Astrocyte (in vitro differentiated cells and primary cell): ENCODE results near the gene ZBTB39. TPM values are rescaled to one million over a fixed set of nuclear protein-coding genes. Genes with fewer than 3 reads are reported as not detected.

Experiments
- DNase-seq: peaks from one replicate; pipeline ENCODE4 v3.0.0-alpha.2; 2010; ENCODE audit warnings: low read depth
- FAIRE-seq: peaks from 2 replicates; lab custom pipeline; 2011; peaks lifted over from hg19 to GRCh38; lab: Jason Lieb, UNC
- H2AFZ ChIP-seq: 2 replicates; pipeline ENCODE4 v1.6.0; 2012; ENCODE audit warnings: low read depth, low read length, inconsistent platforms
- H3K27ac ChIP-seq: 2 replicates; pipeline ENCODE4 v1.5.1; 2011; ENCODE audit warnings: low read depth, low read length, inconsistent platforms
- H3K27me3 ChIP-seq: 2 replicates; pipeline ENCODE4 v1.6.0; 2011; ENCODE audit warnings: low read length, inconsistent platforms; ENCODE audit not compliant: insufficient read depth
- H3K36me3 ChIP-seq: 2 replicates; pipeline ENCODE4 v1.5.1; 2011; ENCODE audit warnings: low read length, inconsistent platforms; ENCODE audit not compliant: insufficient read depth
- H3K4me1 ChIP-seq: 2 replicates; pipeline ENCODE4 v1.5.1; 2011; ENCODE audit warnings: low read length, inconsistent platforms; ENCODE audit not compliant: insufficient read depth
- H3K4me2 ChIP-seq: 2 replicates; pipeline ENCODE4 v1.6.0; 2012; ENCODE audit warnings: low read length, inconsistent platforms
- H3K4me3 ChIP-seq: 2 replicates; pipeline ENCODE4 v1.5.1; 2011; ENCODE audit warnings: low read depth, mild to moderate bottlenecking, low read length, inconsistent platforms; ENCODE audit not compliant: insufficient read depth
- H3K79me2 ChIP-seq: 2 replicates; pipeline ENCODE4 v1.6.0; 2012; ENCODE audit warnings: mild to moderate bottlenecking, low read length, inconsistent platforms; ENCODE audit not compliant: insufficient read depth
- H3K9ac ChIP-seq: 2 replicates; pipeline ENCODE4 v1.6.0; 2012; ENCODE audit warnings: mild to moderate bottlenecking, low read length, inconsistent platforms
- H3K9me3 ChIP-seq: 2 replicates; pipeline ENCODE4 v1.5.1; 2012; ENCODE audit warnings: low read depth, mild to moderate bottlenecking, low read length, inconsistent platforms; ENCODE audit not compliant: insufficient read depth
- H4K20me1 ChIP-seq: 2 replicates; pipeline ENCODE4 v1.6.0; 2012; ENCODE audit warnings: low read length, inconsistent platforms; ENCODE audit not compliant: insufficient read depth
- H3K27ac Mint-ChIP-seq: one replicate; pipeline ENCODE4 v1.8.0; 2021; ENCODE audit warnings: mild to moderate bottlenecking, mixed read lengths; ENCODE audit not compliant: unreplicated experiment
- H3K27me3 Mint-ChIP-seq: one replicate; pipeline ENCODE4 v1.8.0; 2021; ENCODE audit warnings: low read depth, mixed read lengths; ENCODE audit not compliant: unreplicated experiment
- H3K36me3 Mint-ChIP-seq: one replicate; pipeline ENCODE4 v1.8.0; 2021; ENCODE audit warnings: low read depth, mixed read lengths; ENCODE audit not compliant: unreplicated experiment
- H3K4me1 Mint-ChIP-seq: one replicate; pipeline ENCODE4 v1.8.0; 2021; ENCODE audit warnings: low read depth, mixed read lengths; ENCODE audit not compliant: unreplicated experiment
- H3K4me3 Mint-ChIP-seq: one replicate; pipeline ENCODE4 v1.8.0; 2021; ENCODE audit warnings: mild to moderate bottlenecking, moderate library complexity, mixed read lengths; ENCODE audit not compliant: unreplicated experiment
- H3K9me3 Mint-ChIP-seq: one replicate; pipeline ENCODE4 v1.8.0; 2021; ENCODE audit warnings: mild to moderate bottlenecking, mixed read lengths; ENCODE audit not compliant: unreplicated experiment
- EZH2 ChIP-seq: IDR thresholded peaks from 2 replicates; pipeline ENCODE4 v1.6.1; 2012; ENCODE audit warnings: mild to moderate bottlenecking, low read length, inconsistent platforms; ENCODE audit not compliant: insufficient read depth
- total RNA-seq: library from RNA; stranded (reverse); gene quantifications from 2 replicates; pipeline ENCODE4 v1.2.1, GENCODE V29; 2021
- TF ChIP-seq, protein P1 (sequence below): IDR thresholded peaks from 2 replicates; pipeline ENCODE4 v1.5.1; 2011; ENCODE audit warnings: low read depth, mild to moderate bottlenecking, inconsistent platforms, low read length, moderate library complexity; ENCODE audit not compliant: insufficient read depth

ZBTB39 gene
- total RNA-seq, 1 donor from 2014 or later = 9.8 TPM

DNA sequence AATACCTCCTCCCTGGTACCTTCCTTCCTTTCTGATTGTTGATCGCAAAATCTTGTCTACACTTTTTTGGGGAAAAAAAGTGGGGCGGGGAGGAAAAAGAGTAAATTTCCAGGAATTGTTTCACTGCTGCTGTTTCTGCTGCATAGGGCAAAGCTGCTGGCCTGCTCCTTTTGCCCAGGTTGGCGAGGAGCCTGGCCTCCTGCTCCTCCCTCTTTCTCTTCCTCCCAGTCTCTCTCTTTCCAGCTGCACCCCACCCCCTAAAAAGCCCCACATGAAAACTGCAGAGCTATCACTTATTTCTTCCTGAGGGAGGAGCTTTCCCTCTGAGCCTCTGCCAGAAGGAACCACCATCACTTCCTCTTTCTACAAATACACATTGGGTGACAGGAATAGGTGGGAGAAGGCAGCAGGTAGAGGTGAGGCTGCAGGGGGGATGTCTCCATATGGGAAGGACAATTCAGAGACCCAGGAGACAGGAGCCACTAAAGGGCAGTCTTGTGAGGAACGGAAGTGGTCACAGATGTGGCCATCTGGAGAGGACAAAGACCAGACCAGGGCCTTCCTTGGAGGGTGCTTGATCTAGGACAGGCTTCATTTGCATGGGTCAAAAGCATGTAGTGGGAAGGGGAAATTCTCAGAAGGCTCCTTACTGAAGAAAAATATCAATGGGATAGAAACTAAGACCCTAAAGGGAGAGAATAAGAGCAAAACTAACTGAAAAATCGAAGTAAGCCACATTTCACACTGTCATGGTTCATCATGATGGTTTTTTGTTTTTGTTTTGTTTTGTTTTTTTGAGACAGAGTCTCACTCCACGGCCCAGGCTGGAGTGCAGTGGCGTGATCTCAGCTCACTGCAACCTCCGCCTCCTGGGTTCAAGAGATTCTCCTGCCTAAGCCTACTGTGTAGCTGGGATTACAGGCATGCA lies 14.8 kb downstream of the ZBTB39 start:
- peak overlapping the region; percentile 41 for H3K27ac Mint-ChIP-seq
- H3K36me3 Mint-ChIP-seq = peaks cover 10% of the 10 kb centered on the region
- no peak for FAIRE-seq
- H3K9me3 Mint-ChIP-seq = no peaks in the 10 kb centered on the region
- H3K4me1 Mint-ChIP-seq = peaks cover 18% of the 10 kb centered on the region
- H3K4me3 Mint-ChIP-seq = peak overlapping the region; percentile 20
- no peak for DNase-seq
- no peak overlapping the region for H3K9ac ChIP-seq
- H3K27me3 Mint-ChIP-seq = peaks cover 5% of the 10 kb centered on the region
- peaks cover 3% of the 10 kb centered on the region for H3K4me1 ChIP-seq
- H3K27me3 ChIP-seq = peaks cover 2% of the 10 kb centered on the region
- peaks cover 5% of the 10 kb centered on the region for H4K20me1 ChIP-seq
- TF ChIP-seq EZH2 = no peak
- TF ChIP-seq, protein P1, sequence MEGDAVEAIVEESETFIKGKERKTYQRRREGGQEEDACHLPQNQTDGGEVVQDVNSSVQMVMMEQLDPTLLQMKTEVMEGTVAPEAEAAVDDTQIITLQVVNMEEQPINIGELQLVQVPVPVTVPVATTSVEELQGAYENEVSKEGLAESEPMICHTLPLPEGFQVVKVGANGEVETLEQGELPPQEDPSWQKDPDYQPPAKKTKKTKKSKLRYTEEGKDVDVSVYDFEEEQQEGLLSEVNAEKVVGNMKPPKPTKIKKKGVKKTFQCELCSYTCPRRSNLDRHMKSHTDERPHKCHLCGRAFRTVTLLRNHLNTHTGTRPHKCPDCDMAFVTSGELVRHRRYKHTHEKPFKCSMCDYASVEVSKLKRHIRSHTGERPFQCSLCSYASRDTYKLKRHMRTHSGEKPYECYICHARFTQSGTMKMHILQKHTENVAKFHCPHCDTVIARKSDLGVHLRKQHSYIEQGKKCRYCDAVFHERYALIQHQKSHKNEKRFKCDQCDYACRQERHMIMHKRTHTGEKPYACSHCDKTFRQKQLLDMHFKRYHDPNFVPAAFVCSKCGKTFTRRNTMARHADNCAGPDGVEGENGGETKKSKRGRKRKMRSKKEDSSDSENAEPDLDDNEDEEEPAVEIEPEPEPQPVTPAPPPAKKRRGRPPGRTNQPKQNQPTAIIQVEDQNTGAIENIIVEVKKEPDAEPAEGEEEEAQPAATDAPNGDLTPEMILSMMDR = no peak
- H2AFZ ChIP-seq = no peak overlapping the region
- H3K4me3 ChIP-seq = no peak overlapping the region
- H3K9me3 ChIP-seq = no peaks in the 10 kb centered on the region
- H3K36me3 ChIP-seq = no peaks in the 10 kb centered on the region
- no peaks in the 10 kb centered on the region for H3K79me2 ChIP-seq
- H3K27ac ChIP-seq = no peak overlapping the region
- H3K4me2 ChIP-seq = no peak overlapping the region

DNA sequence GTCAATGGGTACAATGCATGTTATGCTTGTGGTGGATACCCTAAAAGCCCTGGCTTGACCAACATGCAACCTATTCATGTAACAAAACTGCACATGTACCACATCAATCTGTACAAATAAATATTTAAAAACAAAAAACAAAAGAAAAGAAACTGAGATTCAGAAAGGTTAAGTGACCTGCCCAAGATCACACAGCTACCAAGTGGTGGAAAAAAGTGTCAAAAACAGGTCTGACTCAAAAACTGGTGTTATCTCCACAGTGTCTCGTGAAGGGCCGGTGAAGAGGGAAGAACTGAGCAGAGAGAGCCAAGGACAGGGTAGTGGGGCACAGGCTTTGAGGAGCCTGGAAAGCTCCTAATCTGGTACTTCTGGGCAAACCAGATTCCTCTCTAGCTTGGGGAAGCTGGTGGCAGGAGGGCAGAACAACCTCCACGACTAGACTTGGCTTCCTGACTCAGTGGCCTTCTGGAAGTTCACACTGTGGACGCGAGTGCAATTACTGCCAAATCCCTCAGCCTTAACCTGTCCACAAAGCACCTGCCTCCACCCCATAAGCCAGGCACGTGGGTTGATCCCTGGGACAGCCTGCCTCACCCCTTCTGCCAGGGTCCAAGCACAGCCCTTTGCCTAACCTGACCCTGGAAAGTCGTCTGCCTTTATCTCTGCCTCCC lies 15.6 kb downstream of the ZBTB39 start:
- Mint-ChIP-seq H3K27me3 (no peaks in the 10 kb centered on the region), H3K4me3 (peak overlapping the region; percentile 20), H3K27ac (no peak overlapping the region), H3K9me3 (no peaks in the 10 kb centered on the region), H3K36me3 (peaks cover 4% of the 10 kb centered on the region), H3K4me1 (peaks cover 23% of the 10 kb centered on the region)
- Histone ChIP-seq H3K9ac (no peak overlapping the region), H2AFZ (no peak overlapping the region), H3K27ac (no peak overlapping the region), H3K79me2 (no peaks in the 10 kb centered on the region), H4K20me1 (no peaks in the 10 kb centered on the region), H3K36me3 (no peaks in the 10 kb centered on the region), H3K4me3 (no peak overlapping the region), H3K4me2 (no peak overlapping the region), H3K9me3 (no peaks in the 10 kb centered on the region), H3K4me1 (peaks cover 3% of the 10 kb centered on the region), H3K27me3 (peaks cover 2% of the 10 kb centered on the region)
- FAIRE-seq (no peak), DNase-seq (no peak)
- TF ChIP-seq, protein P1 = no peak
- TF ChIP-seq EZH2 = no peak
